OCI-M1 (cell line): ENCODE results near the gene ASTN1.

Experiments
- DNase-seq: peaks from one replicate; lab custom pipeline; 2025; lab: John Stamatoyannopoulos, UW

Gene ASTN1

DNA sequence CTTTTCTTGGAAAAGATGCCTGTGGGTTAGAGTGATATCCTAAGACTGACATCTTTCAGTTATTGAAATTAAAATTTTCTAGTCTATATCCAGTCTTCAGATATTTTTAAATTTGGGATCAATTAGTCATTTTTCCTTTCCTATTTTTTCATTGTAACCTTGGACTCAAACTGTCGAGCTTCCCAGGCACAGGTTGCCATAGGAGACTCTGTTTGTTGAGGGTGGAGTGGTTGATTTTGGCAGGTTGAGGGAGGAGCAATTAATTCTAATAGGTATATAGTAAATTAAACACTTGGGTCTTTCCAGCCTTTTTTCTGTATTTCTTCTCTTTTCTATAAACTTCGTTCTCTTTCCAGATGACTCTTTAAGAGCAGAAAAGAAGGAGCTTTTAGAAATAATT lies 326.8 kb downstream of the ASTN1 start:
- DNase-seq: no peak

DNA sequence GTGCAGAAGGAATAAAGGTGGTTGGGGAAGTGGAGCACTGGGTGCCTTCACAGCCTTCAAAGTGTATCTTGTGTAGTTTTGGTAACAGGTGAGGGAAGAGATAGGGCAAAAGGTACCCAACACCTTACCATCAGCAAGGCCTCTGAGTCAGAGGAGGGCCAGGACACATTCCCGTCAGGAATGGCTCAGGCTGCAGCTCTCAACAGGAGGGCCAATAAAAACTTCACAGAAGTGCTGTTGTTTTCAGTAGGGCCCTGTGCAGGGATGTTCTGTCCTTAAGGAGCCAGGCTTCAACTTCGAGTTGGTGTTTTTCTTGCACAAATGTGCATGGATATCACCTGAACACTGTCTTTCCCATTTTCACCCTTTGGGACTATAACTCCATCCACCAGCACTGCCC lies 333.4 kb downstream of the ASTN1 start:
- no peak for DNase-seq

DNA sequence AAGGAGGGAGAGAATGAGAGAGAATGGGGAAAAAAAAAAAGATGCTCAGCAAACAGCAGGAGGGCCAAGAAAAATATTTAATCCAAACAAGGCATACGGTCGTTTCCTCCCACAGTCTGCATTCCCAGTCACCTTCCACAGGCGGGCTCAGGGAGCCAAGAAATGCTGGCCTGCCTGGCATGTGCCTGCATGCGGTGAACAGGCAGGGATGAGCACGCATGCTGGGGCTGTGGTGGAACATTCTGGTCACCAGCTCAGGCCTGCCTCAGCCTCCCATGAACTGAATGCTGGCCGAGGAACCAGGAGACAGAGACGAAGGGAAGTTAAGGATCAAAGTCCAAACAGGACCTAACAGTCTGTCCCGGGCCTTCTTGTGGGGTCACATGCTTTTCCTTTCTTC lies 335.3 kb downstream of the ASTN1 start:
- no peak for DNase-seq

GRCh38 chr1:176826265-176826664 lies 338.2 kb downstream of the ASTN1 start:
- no peak for DNase-seq

DNA sequence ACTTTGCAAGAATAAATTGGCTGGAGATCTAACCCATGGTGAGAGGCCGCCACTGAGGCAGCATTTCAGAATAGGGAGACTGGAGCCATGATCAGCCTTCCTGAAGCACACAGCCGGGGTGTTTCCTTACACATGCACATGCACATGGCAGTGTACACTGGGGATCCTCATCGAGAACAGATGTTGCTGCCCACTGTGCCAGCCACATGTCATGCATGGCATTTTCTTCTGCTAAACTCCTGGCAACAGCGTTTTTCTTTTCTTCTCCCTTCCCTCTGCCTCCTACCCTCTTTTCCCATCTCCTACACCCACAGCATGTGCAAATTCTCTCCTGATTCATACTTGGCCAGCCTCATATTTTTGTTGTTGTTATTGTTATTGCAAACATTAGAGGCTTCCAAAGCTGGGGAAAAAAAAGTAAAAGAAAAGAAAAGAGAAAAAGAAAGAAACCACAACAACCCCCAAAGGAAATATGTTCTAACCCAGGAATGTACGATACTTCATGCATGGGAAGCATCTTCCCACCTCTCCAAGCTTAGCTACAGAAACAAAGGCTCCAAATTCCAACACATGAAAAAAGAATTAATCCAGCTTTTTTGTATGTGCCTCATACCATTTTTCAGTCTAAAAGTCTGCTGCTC lies 344.0 kb downstream of the ASTN1 start:
- no peak for DNase-seq

GRCh38 chr1:176816232-176816631 lies 348.3 kb downstream of the ASTN1 start:
- DNase-seq: no peak

DNA sequence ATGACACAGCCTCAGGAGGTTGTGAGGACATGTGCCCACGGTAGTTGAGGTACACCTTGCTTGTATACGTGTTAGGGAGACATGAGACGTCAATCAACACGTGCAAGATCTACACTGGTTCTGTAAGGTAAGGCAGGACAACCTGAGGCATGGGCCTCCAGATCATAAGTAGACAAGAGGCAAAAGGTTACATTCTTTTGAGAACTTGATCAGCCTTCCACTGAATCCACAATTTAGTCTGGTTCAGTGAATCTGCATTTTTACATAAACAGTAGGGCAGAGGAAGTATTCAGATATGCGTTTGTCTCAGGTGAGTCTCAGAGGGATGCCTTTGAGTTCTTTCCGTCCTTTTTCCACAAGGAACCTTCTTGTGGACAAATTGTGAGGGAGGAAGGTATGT lies 348.9 kb downstream of the ASTN1 start:
- DNase-seq: no peak

GRCh38 chr1:176811511-176812288 lies 352.8 kb downstream of the ASTN1 start:
- DNase-seq: no peak

DNA sequence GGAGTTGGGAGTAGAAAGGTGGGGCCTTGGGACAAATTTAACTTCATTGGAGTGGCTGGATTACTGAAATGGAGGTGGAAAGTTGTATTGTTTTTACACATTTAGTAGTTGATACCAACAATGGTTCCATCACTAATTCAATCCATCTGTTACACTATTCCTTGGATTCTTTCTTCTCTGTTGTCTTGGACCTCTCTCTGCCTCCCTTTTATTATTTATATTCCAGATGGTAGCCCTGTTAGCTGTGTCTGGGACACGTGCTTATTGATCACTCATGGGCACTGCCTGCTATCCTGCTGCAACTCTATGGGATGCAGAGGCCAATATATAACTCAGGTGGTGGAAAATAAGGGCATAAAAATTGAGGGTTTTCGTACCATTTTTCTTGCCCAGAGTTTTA lies 355.2 kb downstream of the ASTN1 start:
- no peak for DNase-seq
